ENCODE measurements around the gene FNDC3B. TPM values are rescaled to one million over a fixed set of nuclear protein-coding genes. Genes with fewer than 3 reads are reported as not detected.

Gene FNDC3B
- total RNA-seq, 1 donor from 2014 or later: 9.3 TPM

- Mint-ChIP-seq H3K36me3 (ENCODE audit: low read depth) (no peaks in the 10 kb centered on the region), H3K27ac (no peak overlapping the region), H3K4me1 (no peaks in the 10 kb centered on the region), H3K27me3 (no peaks in the 10 kb centered on the region), H3K9me3 (peaks cover 3% of the 10 kb centered on the region), H3K4me3 (no peak overlapping the region)
- CTCF ChIA-PET: no interaction called here
- POLR2A ChIA-PET: no interaction called here
- ATAC-seq (ENCODE audit: low read depth) (no peak), DNase-seq (no peak)
- no peak for TF ChIP-seq CTCF (IDR thresholded peaks at IDR 0.05)
- intact Hi-C loops (cut with micrococcal nuclease): no loop called here
These were observed 7.0 kb downstream of the FNDC3B start for GRCh38 chr3:172046268-172046915.

- intact Hi-C loops (cut with micrococcal nuclease): no loop called here
- Mint-ChIP-seq H3K36me3 (ENCODE audit: low read depth) (no peaks in the 10 kb centered on the region), H3K27me3 (no peaks in the 10 kb centered on the region), H3K4me3 (no peak overlapping the region), H3K4me1 (no peaks in the 10 kb centered on the region), H3K9me3 (peaks cover 3% of the 10 kb centered on the region), H3K27ac (no peak overlapping the region)
- DNase-seq (no peak), ATAC-seq (ENCODE audit: low read depth) (no peak)
- ChIA-PET POLR2A (interaction anchor here (1.0 kb wide), 1 partner anchor 9 kb away, joined by 8 read pairs; no protein-coding TSS in a partner anchor), CTCF (no interaction called here)
- no peak for TF ChIP-seq CTCF (IDR thresholded peaks at IDR 0.05)
These were observed 8.3 kb downstream of the FNDC3B start for GRCh38 chr3:172047567-172048115.

- H3K4me3 Mint-ChIP-seq: no peak overlapping the region
- H3K4me1 Mint-ChIP-seq: no peaks in the 10 kb centered on the region
- no peak for ATAC-seq (ENCODE audit: low read depth)
- ChIA-PET POLR2A (interaction anchor here (1.0 kb wide), 1 partner anchor 10 kb away, joined by 8 read pairs; no protein-coding TSS in a partner anchor), CTCF (no interaction called here)
- no peak for TF ChIP-seq CTCF (IDR thresholded peaks at IDR 0.05)
- intact Hi-C loops (cut with micrococcal nuclease): no loop called here
- H3K9me3 Mint-ChIP-seq: peaks cover 3% of the 10 kb centered on the region
- DNase-seq: no peak
- H3K27me3 Mint-ChIP-seq: no peaks in the 10 kb centered on the region
- no peaks in the 10 kb centered on the region for H3K36me3 Mint-ChIP-seq (ENCODE audit: low read depth)
- no peak overlapping the region for H3K27ac Mint-ChIP-seq
These were observed 9.2 kb downstream of the FNDC3B start for GRCh38 chr3:172048599-172048998.

- H3K27ac Mint-ChIP-seq: no peak overlapping the region
- TF ChIP-seq CTCF (IDR thresholded peaks at IDR 0.05): no peak
- no peak for DNase-seq
- no peaks in the 10 kb centered on the region for H3K27me3 Mint-ChIP-seq
- no peaks in the 10 kb centered on the region for H3K36me3 Mint-ChIP-seq (ENCODE audit: low read depth)
- no peak for ATAC-seq (ENCODE audit: low read depth)
- ChIA-PET POLR2A (no interaction called here), CTCF (no interaction called here)
- no peak overlapping the region for H3K4me3 Mint-ChIP-seq
- H3K9me3 Mint-ChIP-seq: peaks cover 3% of the 10 kb centered on the region
- peaks cover 6% of the 10 kb centered on the region for H3K4me1 Mint-ChIP-seq
- intact Hi-C loops (cut with micrococcal nuclease): no loop called here
These were observed 12.1 kb downstream of the FNDC3B start for GRCh38 chr3:172051310-172051956.

GRCh38 chr3:172051957-172052354 lies 12.6 kb downstream of the FNDC3B start:
- Mint-ChIP-seq H3K9me3 (peaks cover 3% of the 10 kb centered on the region), H3K27ac (no peak overlapping the region), H3K4me1 (peaks cover 6% of the 10 kb centered on the region), H3K27me3 (no peaks in the 10 kb centered on the region), H3K4me3 (no peak overlapping the region), H3K36me3 (ENCODE audit: low read depth) (no peaks in the 10 kb centered on the region)
- ATAC-seq (ENCODE audit: low read depth) (no peak), DNase-seq (no peak)
- CTCF ChIA-PET: no interaction called here
- intact Hi-C loops (cut with micrococcal nuclease): no loop called here
- POLR2A ChIA-PET: no interaction called here
- TF ChIP-seq CTCF (IDR thresholded peaks at IDR 0.05): no peak
